ENCODE measurements around the gene RGMB.
A peak's percentile ranks its signal among the peaks of the same experiment; 100 is the strongest.
"Not testable (repeated sequence)": the region's sequence is repeated elsewhere in the genome, so short reads cannot be mapped to it uniquely, and the experiment has no call there.

Gene RGMB

GRCh38 chr5:98773464-98774191 is at the start of gene RGMB:
Gene RGMB (plus strand): TSS chr5:98773663. CDS start chr5:98774071, 408 bp downstream.
- DNase-seq (ENCODE audit: low spot score) = peak; percentile 89

GRCh38 chr5:98726258-98726657 is 47.2 kb upstream of the RGMB start:
- DNase-seq (ENCODE audit: low spot score) = no peak

- DNase-seq (ENCODE audit: low spot score) = no peak
Observed at GRCh38 chr5:98727686-98728085, 45.8 kb upstream of the RGMB start.

- no peak for DNase-seq (ENCODE audit: low spot score)
Observed at GRCh38 chr5:98734646-98735045, 38.8 kb upstream of the RGMB start.

- DNase-seq (ENCODE audit: low spot score) = no peak
Observed at GRCh38 chr5:98735806-98736507, 37.5 kb upstream of the RGMB start.

- no peak for DNase-seq (ENCODE audit: low spot score)
Observed at GRCh38 chr5:98736753-98737152, 36.7 kb upstream of the RGMB start.

- DNase-seq (ENCODE audit: low spot score) = not testable (repeated sequence)
Observed at GRCh38 chr5:98737441-98737840, 36.0 kb upstream of the RGMB start.

GRCh38 chr5:98738481-98739149 is 34.8 kb upstream of the RGMB start:
- not testable (repeated sequence) for DNase-seq (ENCODE audit: low spot score)

- no peak for DNase-seq (ENCODE audit: low spot score)
Observed at GRCh38 chr5:98741926-98742325, 31.5 kb upstream of the RGMB start.

- no peak for DNase-seq (ENCODE audit: low spot score)
Observed at GRCh38 chr5:98742396-98743073, 30.9 kb upstream of the RGMB start.

- DNase-seq (ENCODE audit: low spot score) = not testable (repeated sequence)
Observed at GRCh38 chr5:98748259-98748658, 25.2 kb upstream of the RGMB start.

- no peak for DNase-seq (ENCODE audit: low spot score)
Observed at GRCh38 chr5:98749046-98749445, 24.4 kb upstream of the RGMB start.

GRCh38 chr5:98750693-98751092 is 22.8 kb upstream of the RGMB start:
- DNase-seq (ENCODE audit: low spot score) = no peak

- DNase-seq (ENCODE audit: low spot score) = not testable (repeated sequence)
Observed at GRCh38 chr5:98752331-98752730, 21.1 kb upstream of the RGMB start.

GRCh38 chr5:98752801-98753200 is 20.7 kb upstream of the RGMB start:
- not testable (repeated sequence) for DNase-seq (ENCODE audit: low spot score)

- DNase-seq (ENCODE audit: low spot score) = no peak
Observed at GRCh38 chr5:98753507-98753906, 20.0 kb upstream of the RGMB start.

GRCh38 chr5:98755406-98755805 is 18.1 kb upstream of the RGMB start:
- DNase-seq (ENCODE audit: low spot score) = no peak

GRCh38 chr5:98757978-98758377 is 15.5 kb upstream of the RGMB start:
- no peak for DNase-seq (ENCODE audit: low spot score)

- DNase-seq (ENCODE audit: low spot score) = no peak
Observed at GRCh38 chr5:98763001-98763630, 10.3 kb upstream of the RGMB start.

- no peak for DNase-seq (ENCODE audit: low spot score)
Observed at GRCh38 chr5:98765815-98766214, 7.6 kb upstream of the RGMB start.

- DNase-seq (ENCODE audit: low spot score) = no peak
Observed at GRCh38 chr5:98767581-98767980, 5.9 kb upstream of the RGMB start.

Data from COLO829 (cell line).